SU-DHL-6 (cell line): ENCODE results near the gene TNPO1.

Experiments
- CTCF ChIP-seq: fragments of 200-600 bp; sonication (generic); IDR thresholded peaks from one replicate; pipeline ENCODE4 v1.5.1; 2017; ENCODE audit warnings: antibody characterized with exemption, mild to moderate bottlenecking, low read length, moderate library complexity; ENCODE audit not compliant: insufficient read depth, poor library complexity, severe bottlenecking
- EZH2phosphoT487 ChIP-seq: fragments of 200-600 bp; sonication (generic), shearing (Covaris generic); conservative IDR thresholded peaks from 2 replicates; pipeline ENCODE4 v1.6.1; 2018; ENCODE audit warnings: mild to moderate bottlenecking, antibody characterized with exemption, low read length, moderate library complexity, mixed read lengths

GRCh38 chr5:72938206-72938605, 121.7 kb downstream of the TNPO1 start:
- no peak for TF ChIP-seq CTCF
- no peak for TF ChIP-seq EZH2phosphoT487
